SU-DHL-6 (cell line): ENCODE data around the gene FBXL3.

ENCODE experiments used
- H2AFZ ChIP-seq: fragments of 200-600 bp; sonication (generic); 2 replicates; pipeline ENCODE4 v1.6.1; 2014; ENCODE audit warnings: low read depth, mild to moderate bottlenecking, moderate library complexity, mixed read lengths, antibody characterized with exemption, low read length; ENCODE audit not compliant: severe bottlenecking
- H3F3A ChIP-seq: fragments of 200-600 bp; shearing (Covaris generic); 2 replicates; pipeline ENCODE4 v1.6.0; 2016; ENCODE audit warnings: antibody characterized with exemption, mild to moderate bottlenecking; ENCODE audit not compliant: insufficient read depth
- H3K27ac ChIP-seq: fragments of 200-600 bp; sonication (generic); 2 replicates; pipeline ENCODE4 v1.5.1; 2016; ENCODE audit warnings: low read depth, mild to moderate bottlenecking, low read length, moderate library complexity, mixed read lengths
- H3K27me3 ChIP-seq: fragments of 200-600 bp; sonication (generic), shearing (Covaris generic); 2 replicates; pipeline ENCODE4 v1.6.0; 2014; ENCODE audit warnings: mild to moderate bottlenecking, low read length
- H3K36me3 ChIP-seq: fragments of 200-600 bp; sonication (generic); 2 replicates; pipeline ENCODE4 v1.6.1; 2014; ENCODE audit warnings: mild to moderate bottlenecking, low read length, mixed read lengths
- H3K4me2 ChIP-seq: fragments of 300-600, 200-600 bp; shearing (Covaris generic), sonication (generic); 2 replicates; pipeline ENCODE4 v1.6.0; 2014; ENCODE audit warnings: low read length, low read depth, mild to moderate bottlenecking; ENCODE audit not compliant: poor library complexity, severe bottlenecking
- H3K4me3 ChIP-seq: fragments of 200-600 bp; sonication (generic); 2 replicates; pipeline ENCODE4 v1.5.1; 2014; ENCODE audit warnings: antibody characterized with exemption, low read length, mild to moderate bottlenecking, mixed read lengths; ENCODE audit not compliant: insufficient read depth, poor library complexity, severe bottlenecking
- H3K79me2 ChIP-seq: fragments of 200-600 bp; sonication (generic); 2 replicates; pipeline ENCODE4 v1.6.1; 2014; ENCODE audit warnings: mild to moderate bottlenecking, low read length, moderate library complexity; ENCODE audit not compliant: insufficient read depth
- H3K9ac ChIP-seq: fragments of 200-600 bp; sonication (generic); 2 replicates; pipeline ENCODE4 v1.7.0; 2014; ENCODE audit warnings: mild to moderate bottlenecking, low read length
- H3K9me2 ChIP-seq: fragments of 200-600 bp; sonication (generic); replicated peaks from 2 replicates; pipeline ENCODE4 v1.6.1; 2014; ENCODE audit warnings: low read length; ENCODE audit not compliant: insufficient read depth
- H3K9me3 ChIP-seq: fragments of 200-600 bp; sonication (generic); 2 replicates; pipeline ENCODE4 v1.6.1; 2014; ENCODE audit warnings: low read length, mixed read lengths; ENCODE audit not compliant: insufficient read depth
- H4K20me1 ChIP-seq: fragments of 200-600 bp; sonication (generic); 2 replicates; pipeline ENCODE4 v1.6.1; 2014; ENCODE audit warnings: low read depth, mild to moderate bottlenecking, antibody characterized with exemption, low read length, moderate library complexity, mixed read lengths
- EZH2phosphoT487 ChIP-seq: fragments of 200-600 bp; sonication (generic), shearing (Covaris generic); conservative IDR thresholded peaks from 2 replicates; pipeline ENCODE4 v1.6.1; 2018; ENCODE audit warnings: mild to moderate bottlenecking, antibody characterized with exemption, low read length, moderate library complexity, mixed read lengths
- TF ChIP-seq, protein P1 (sequence below): fragments of 200-600 bp; sonication (generic); IDR thresholded peaks from one replicate; pipeline ENCODE4 v1.5.1; 2017; ENCODE audit warnings: antibody characterized with exemption, mild to moderate bottlenecking, low read length, moderate library complexity; ENCODE audit not compliant: insufficient read depth, poor library complexity, severe bottlenecking

The FBXL3 gene

DNA sequence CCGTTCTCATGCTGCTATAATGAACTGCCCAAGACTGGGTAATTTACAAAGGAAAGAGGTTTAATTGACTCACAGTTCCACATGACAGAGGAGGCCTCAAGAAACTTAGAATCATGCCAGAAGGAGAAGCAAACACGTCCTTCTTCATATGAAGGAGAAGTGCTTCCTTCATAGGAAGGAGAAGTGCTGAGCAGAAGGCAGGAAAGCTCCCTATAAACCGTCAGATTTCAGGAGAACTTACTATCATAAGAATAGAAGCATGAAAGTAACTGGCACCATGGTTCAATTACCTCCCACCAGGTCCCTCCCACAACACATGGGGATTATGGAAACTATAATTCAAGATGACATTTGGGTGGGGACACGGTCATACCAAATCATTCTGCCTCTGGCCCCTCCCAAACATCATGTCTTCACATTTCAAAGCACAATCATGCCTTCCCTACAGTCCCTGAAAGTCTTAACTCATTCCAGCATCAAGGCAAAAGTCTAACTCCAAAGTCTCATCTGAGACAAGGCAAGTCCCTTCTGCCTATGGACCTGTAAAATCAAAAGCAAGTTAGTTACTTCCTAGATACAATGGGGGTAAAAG lies 68.0 kb downstream of the FBXL3 start:
- H3K9me2 ChIP-seq = no peaks in the 10 kb centered on the region
- no peaks in the 10 kb centered on the region for H4K20me1 ChIP-seq
- H3K79me2 ChIP-seq = no peaks in the 10 kb centered on the region
- H3K36me3 ChIP-seq = no peaks in the 10 kb centered on the region
- H3K9me3 ChIP-seq = peaks cover 16% of the 10 kb centered on the region; the same call in 1 of the 2 replicates
- no peaks in the 10 kb centered on the region for H3K27me3 ChIP-seq
- H3K9ac ChIP-seq = no peak overlapping the region
- no peak overlapping the region for H3K4me2 ChIP-seq
- no peak overlapping the region for H3K4me3 ChIP-seq
- TF ChIP-seq, protein P1, sequence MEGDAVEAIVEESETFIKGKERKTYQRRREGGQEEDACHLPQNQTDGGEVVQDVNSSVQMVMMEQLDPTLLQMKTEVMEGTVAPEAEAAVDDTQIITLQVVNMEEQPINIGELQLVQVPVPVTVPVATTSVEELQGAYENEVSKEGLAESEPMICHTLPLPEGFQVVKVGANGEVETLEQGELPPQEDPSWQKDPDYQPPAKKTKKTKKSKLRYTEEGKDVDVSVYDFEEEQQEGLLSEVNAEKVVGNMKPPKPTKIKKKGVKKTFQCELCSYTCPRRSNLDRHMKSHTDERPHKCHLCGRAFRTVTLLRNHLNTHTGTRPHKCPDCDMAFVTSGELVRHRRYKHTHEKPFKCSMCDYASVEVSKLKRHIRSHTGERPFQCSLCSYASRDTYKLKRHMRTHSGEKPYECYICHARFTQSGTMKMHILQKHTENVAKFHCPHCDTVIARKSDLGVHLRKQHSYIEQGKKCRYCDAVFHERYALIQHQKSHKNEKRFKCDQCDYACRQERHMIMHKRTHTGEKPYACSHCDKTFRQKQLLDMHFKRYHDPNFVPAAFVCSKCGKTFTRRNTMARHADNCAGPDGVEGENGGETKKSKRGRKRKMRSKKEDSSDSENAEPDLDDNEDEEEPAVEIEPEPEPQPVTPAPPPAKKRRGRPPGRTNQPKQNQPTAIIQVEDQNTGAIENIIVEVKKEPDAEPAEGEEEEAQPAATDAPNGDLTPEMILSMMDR = no peak
- no peak for TF ChIP-seq EZH2phosphoT487
- no peak overlapping the region for H2AFZ ChIP-seq
- H3F3A ChIP-seq = no peaks in the 10 kb centered on the region
- H3K27ac ChIP-seq = no peak overlapping the region

DNA sequence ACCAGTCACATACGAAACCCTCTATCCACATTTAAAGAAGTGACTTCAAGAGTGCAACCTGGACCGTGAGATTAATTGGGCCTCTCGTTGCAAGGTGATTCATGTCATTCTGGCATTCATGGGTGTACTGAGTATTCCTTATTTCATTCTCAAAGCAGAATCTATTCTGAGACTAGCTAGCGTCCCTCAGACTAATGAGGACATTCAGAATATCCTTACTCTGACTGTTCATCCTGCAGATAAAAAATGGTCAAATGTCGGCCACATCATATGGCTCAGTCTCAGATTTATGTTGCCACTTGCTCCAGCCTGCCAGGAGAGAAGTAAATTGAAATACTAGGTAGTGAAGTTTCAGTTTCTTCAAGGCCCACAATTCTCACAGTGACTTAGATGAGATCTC lies 71.3 kb downstream of the FBXL3 start:
- Histone ChIP-seq H3K27me3 (no peaks in the 10 kb centered on the region), H3K4me2 (no peak overlapping the region), H3K9me2 (no peaks in the 10 kb centered on the region), H3K27ac (no peak overlapping the region), H2AFZ (no peak overlapping the region), H3K4me3 (no peak overlapping the region), H3K9me3 (peaks cover 12% of the 10 kb centered on the region; the same call in 1 of the 2 replicates), H3K79me2 (no peaks in the 10 kb centered on the region), H4K20me1 (no peaks in the 10 kb centered on the region), H3K36me3 (no peaks in the 10 kb centered on the region), H3F3A (no peaks in the 10 kb centered on the region), H3K9ac (no peak overlapping the region)
- TF ChIP-seq EZH2phosphoT487 = no peak
- TF ChIP-seq, protein P1 = no peak
